GM19238 (cell line): ENCODE data around the gene COL17A1.
A peak's percentile ranks its signal among the peaks of the same experiment; 100 is the strongest.

Experiments
- DNase-seq: peaks from one replicate; pipeline ENCODE4 v3.0.0; 2011; ENCODE audit warnings: low spot score; ENCODE audit not compliant: insufficient read length

Gene COL17A1

DNA sequence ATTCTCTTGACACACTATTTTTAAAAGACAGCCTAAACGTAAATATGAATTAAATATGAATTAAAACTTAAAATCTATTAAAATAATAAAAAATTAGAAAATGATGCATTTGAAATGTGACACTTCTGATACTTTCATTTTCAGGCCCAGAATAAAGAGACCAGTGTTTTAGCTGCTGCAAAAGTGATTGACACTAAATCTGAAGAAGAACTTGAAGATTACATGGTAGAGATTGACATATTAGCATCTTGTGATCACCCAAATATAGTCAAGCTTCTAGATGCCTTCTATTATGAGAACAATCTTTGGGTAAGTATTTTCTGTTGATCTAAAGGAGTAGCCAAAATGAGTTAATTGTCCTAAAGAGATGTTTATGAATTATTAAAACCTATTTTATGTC, 95.1 kb downstream of the COL17A1 start:
- DNase-seq = no peak

- DNase-seq = no peak
These were observed 95.6 kb downstream of the COL17A1 start for GRCh38 chr10:103990121-103990520.

DNA sequence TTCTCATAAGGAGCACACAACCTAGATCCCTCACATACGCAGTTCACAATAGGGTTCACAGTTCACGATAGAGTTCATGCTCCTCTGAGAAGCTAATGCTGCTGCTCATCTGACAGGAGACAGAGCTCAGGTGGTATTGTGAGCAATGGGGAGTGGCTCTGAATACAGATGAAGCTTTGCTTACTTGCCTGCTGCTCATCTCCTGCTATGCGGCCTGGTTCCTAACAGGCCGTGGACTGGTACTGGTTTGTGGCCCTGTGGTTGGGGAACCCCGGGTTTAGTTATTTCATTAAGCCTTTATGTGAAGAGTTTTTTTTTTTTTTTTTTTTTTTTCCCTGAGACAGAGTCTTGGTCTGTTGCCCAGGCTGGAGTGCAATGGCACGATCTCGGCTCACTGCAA, 99.3 kb downstream of the COL17A1 start:
- no peak for DNase-seq

DNA sequence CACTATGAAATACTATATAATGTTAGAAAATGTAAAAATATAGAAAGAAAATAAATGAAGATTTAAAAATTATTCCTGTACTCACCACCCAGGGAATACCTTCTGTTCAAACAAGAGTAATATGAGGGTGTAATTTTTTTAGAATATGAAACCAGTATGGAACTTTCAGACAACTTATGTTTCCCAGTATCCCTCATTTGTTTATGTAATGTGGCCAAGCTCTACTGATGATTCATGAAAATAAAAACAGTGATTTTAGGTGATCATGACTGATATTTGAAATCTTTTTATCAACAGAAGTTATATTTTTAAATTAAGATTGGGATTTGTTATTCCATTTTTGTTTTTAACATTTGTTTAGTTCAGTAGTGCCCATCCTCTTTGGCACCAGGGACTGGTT, 100.0 kb downstream of the COL17A1 start:
- DNase-seq = no peak

- peak; percentile 10 for DNase-seq
These were observed 102.2 kb downstream of the COL17A1 start for GRCh38 chr10:103983367-103983911.

DNA sequence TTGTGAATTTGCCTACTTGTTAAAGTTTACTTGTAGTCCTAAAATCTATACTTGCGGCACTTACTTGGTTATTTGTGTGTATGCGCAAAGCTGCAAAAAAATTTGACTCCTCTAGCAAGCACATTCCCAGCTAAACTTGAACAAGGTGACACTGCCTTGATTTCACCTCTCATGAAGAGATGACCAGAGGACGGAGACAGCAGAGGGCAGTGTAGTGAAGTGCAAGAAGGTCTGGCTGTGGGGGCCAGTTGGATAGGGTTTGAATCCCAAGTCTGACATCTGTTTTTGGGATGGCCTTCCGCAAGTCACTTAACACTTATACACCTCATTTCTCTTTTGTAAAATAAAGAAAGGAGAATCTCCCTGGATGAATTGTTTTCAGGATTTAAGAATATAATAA, 103.0 kb downstream of the COL17A1 start:
- no peak for DNase-seq
